Measurements from ENCODE around the gene SLC25A19. TPM values are rescaled to one million over a fixed set of nuclear protein-coding genes. Genes with fewer than 3 reads are reported as not detected.
"Not testable (repeated sequence)": the region's sequence is repeated elsewhere in the genome, so short reads cannot be mapped to it uniquely, and the experiment has no call there.

The SLC25A19 gene
- total RNA-seq, 2 donors from 2014 or later = 74.4 to 110 TPM

GRCh38 chr17:75261336-75262111 lies 27.7 kb downstream of the SLC25A19 start, which contains the start of the genes GGA3 and MRPS7:
TSS of gene GGA3 (minus strand) at chr17:75261606. CDS start at chr17:75261587, 19 bp downstream.
TSS of gene MRPS7 (plus strand) at chr17:75261879. CDS start at chr17:75261901, 22 bp downstream.
- no peaks in the 10 kb centered on the region for H3K9me3 Mint-ChIP-seq
- H3K27ac Mint-ChIP-seq = peak within 1 kb of the TSS; percentile 98 to 100
- DNase-seq (ENCODE audit: low spot score in 2 of 2) (peak; percentile 95 to 98), ATAC-seq (peak; percentile 88 to 95)
- peaks cover 32 to 33% of the 10 kb centered on the region in 2 donors for H3K36me3 Mint-ChIP-seq

GRCh38 chr17:75260641-75261335 lies 28.4 kb downstream of the SLC25A19 start:
- Mint-ChIP-seq H3K9me3 (no peaks in the 10 kb centered on the region), H3K36me3 (peaks cover 32 to 33% of the 10 kb centered on the region in 2 donors), H3K27ac (peak overlapping the region; percentile 98 to 100)
- peak in 1 of 2 donors; percentile 74 for DNase-seq (ENCODE audit: low spot score in 2 of 2)
- ATAC-seq = peak; percentile 44 to 77

GRCh38 chr17:75257228-75257627 lies 32.0 kb downstream of the SLC25A19 start:
- DNase-seq (ENCODE audit: low spot score in 2 of 2); ATAC-seq; H3K9me3 Mint-ChIP-seq: not testable (repeated sequence)
- H3K36me3 Mint-ChIP-seq = peaks cover 20 to 22% of the 10 kb centered on the region in 2 donors
- H3K27ac Mint-ChIP-seq = peak overlapping the region; percentile 63 to 80

- H3K9me3 Mint-ChIP-seq; ATAC-seq; DNase-seq (ENCODE audit: low spot score in 2 of 2): not testable (repeated sequence)
- peak overlapping the region; percentile 10 to 63 for H3K27ac Mint-ChIP-seq
- H3K36me3 Mint-ChIP-seq = peaks cover 12% of the 10 kb centered on the region in 2 donors
These were observed 33.1 kb downstream of the SLC25A19 start for GRCh38 chr17:75255954-75256698.

GRCh38 chr17:75252039-75252816 lies 37.0 kb downstream of the SLC25A19 start:
- DNase-seq (ENCODE audit: low spot score in 2 of 2) = no peak
- H3K27ac Mint-ChIP-seq = peak overlapping the region; percentile 67 to 91
- H3K9me3 Mint-ChIP-seq = no peaks in the 10 kb centered on the region
- no peak for ATAC-seq
- H3K36me3 Mint-ChIP-seq = no peaks in the 10 kb centered on the region

- Mint-ChIP-seq H3K27ac (peak overlapping the region; percentile 91 to 99), H3K9me3 (no peaks in the 10 kb centered on the region), H3K36me3 (peaks cover 0 to 10% of the 10 kb centered on the region in 2 donors)
- ATAC-seq = peak; percentile 98
- peak; percentile 76 to 89 for DNase-seq (ENCODE audit: low spot score in 2 of 2)
These were observed 39.2 kb downstream of the SLC25A19 start for GRCh38 chr17:75250009-75250471.

GRCh38 chr17:75249564-75249963 lies 39.7 kb downstream of the SLC25A19 start:
- Mint-ChIP-seq H3K36me3 (peaks cover 0 to 10% of the 10 kb centered on the region in 2 donors), H3K9me3 (no peaks in the 10 kb centered on the region), H3K27ac (peak overlapping the region; percentile 91 to 99)
- DNase-seq (ENCODE audit: low spot score in 2 of 2) (no peak), ATAC-seq (peak; percentile 10 to 31)

GRCh38 chr17:75246404-75246803 lies 42.8 kb downstream of the SLC25A19 start:
- H3K36me3 Mint-ChIP-seq = peaks cover 8 to 15% of the 10 kb centered on the region in 2 donors

GRCh38 chr17:75245011-75245410 lies 44.2 kb downstream of the SLC25A19 start:
- no peaks in the 10 kb centered on the region for H3K9me3 Mint-ChIP-seq
- no peak for ATAC-seq
- peaks cover 8 to 15% of the 10 kb centered on the region in 2 donors for H3K36me3 Mint-ChIP-seq
- H3K27ac Mint-ChIP-seq = peak overlapping the region; percentile 9 to 63
- no peak for DNase-seq (ENCODE audit: low spot score in 2 of 2)

More at GRCh38 chr17:75246404-75246803, 42.8 kb downstream of the SLC25A19 start:
- ATAC-seq = no peak
- H3K9me3 Mint-ChIP-seq = no peaks in the 10 kb centered on the region
- H3K27ac Mint-ChIP-seq = peak overlapping the region in 1 of 2 donors; percentile 57
- no peak for DNase-seq (ENCODE audit: low spot score in 2 of 2)

GRCh38 chr17:75244133-75244866 lies 44.9 kb downstream of the SLC25A19 start:
- no peak for DNase-seq (ENCODE audit: low spot score in 2 of 2)
- ATAC-seq = peak in 1 of 2 donors; percentile 24
- peaks cover 8 to 15% of the 10 kb centered on the region in 2 donors for H3K36me3 Mint-ChIP-seq
- H3K9me3 Mint-ChIP-seq = no peaks in the 10 kb centered on the region
- H3K27ac Mint-ChIP-seq = peak overlapping the region; percentile 63 to 69

- Mint-ChIP-seq H3K9me3 (no peaks in the 10 kb centered on the region), H3K27ac (peak overlapping the region; percentile 80 to 94), H3K36me3 (peaks cover 8 to 20% of the 10 kb centered on the region in 2 donors)
- DNase-seq (ENCODE audit: low spot score in 2 of 2) = no peak
- peak in 1 of 2 donors; percentile 23 for ATAC-seq
These were observed 46.7 kb downstream of the SLC25A19 start for GRCh38 chr17:75242461-75243042.

GRCh38 chr17:75241996-75242460 lies 47.2 kb downstream of the SLC25A19 start:
- H3K9me3 Mint-ChIP-seq = no peaks in the 10 kb centered on the region
- peak overlapping the region; percentile 80 to 94 for H3K27ac Mint-ChIP-seq
- ATAC-seq = peak in 1 of 2 donors; percentile 30
- no peak for DNase-seq (ENCODE audit: low spot score in 2 of 2)
- peaks cover 8 to 20% of the 10 kb centered on the region in 2 donors for H3K36me3 Mint-ChIP-seq

GRCh38 chr17:75241502-75241901 lies 47.7 kb downstream of the SLC25A19 start:
- H3K36me3 Mint-ChIP-seq = peaks cover 8 to 15% of the 10 kb centered on the region in 2 donors

GRCh38 chr17:75241143-75241430 lies 48.1 kb downstream of the SLC25A19 start:
- H3K36me3 Mint-ChIP-seq = peaks cover 8 to 11% of the 10 kb centered on the region in 2 donors
- ATAC-seq (no peak), DNase-seq (ENCODE audit: low spot score in 2 of 2) (no peak)
- H3K27ac Mint-ChIP-seq = no peak overlapping the region
- H3K9me3 Mint-ChIP-seq = no peaks in the 10 kb centered on the region

More at GRCh38 chr17:75241502-75241901, 47.7 kb downstream of the SLC25A19 start:
- H3K27ac Mint-ChIP-seq = peak overlapping the region in 1 of 2 donors; percentile 80
- no peaks in the 10 kb centered on the region for H3K9me3 Mint-ChIP-seq
- ATAC-seq (no peak), DNase-seq (ENCODE audit: low spot score in 2 of 2) (no peak)
